Coronary artery (tissue), 2 donors: ENCODE measurements around the gene PARD6A.
"Not testable (repeated sequence)": the region's sequence is repeated elsewhere in the genome, so short reads cannot be mapped to it uniquely, and the experiment has no call there.

ENCODE experiments used
- DNase-seq: peaks from one replicate; pipeline ENCODE4 v3.0.0-alpha.2; 2017; ENCODE audit warnings: low spot score
- H3K27ac ChIP-seq, 2 donors: fragments of 200-600 bp; sonication (generic); one replicate each; pipeline ENCODE4 v1.5.1; 2016 to 2019
- H3K4me3 ChIP-seq: fragments of 200-600 bp; sonication (generic); 2 replicates; pipeline ENCODE4 v1.5.1; 2016; ENCODE audit warnings: mild to moderate bottlenecking, moderate library complexity
- CTCF ChIP-seq: fragments of 200-600 bp; sonication (generic); IDR thresholded peaks from one replicate; pipeline ENCODE4 v1.5.1; 2019; ENCODE audit warnings: antibody characterized with exemption

Gene PARD6A

GRCh38 chr16:67679935-67680897 is 19.5 kb downstream of the PARD6A start:
- no peak overlapping the region for H3K27ac ChIP-seq
- no peak overlapping the region for H3K4me3 ChIP-seq
- TF ChIP-seq CTCF, result no peak
- DNase-seq, result no peak

GRCh38 chr16:67683767-67684166 is 23.0 kb downstream of the PARD6A start:
- no peak for DNase-seq
- TF ChIP-seq CTCF, result no peak
- Histone ChIP-seq H3K27ac (no peak overlapping the region), H3K4me3 (no peak overlapping the region)

GRCh38 chr16:67685388-67686112 is 24.8 kb downstream of the PARD6A start:
- peak overlapping the region in 1 of 2 donors; percentile 64 for H3K27ac ChIP-seq
- no peak for DNase-seq
- TF ChIP-seq CTCF, result no peak
- H3K4me3 ChIP-seq, result no peak overlapping the region

- H3K4me3 ChIP-seq, H3K27ac ChIP-seq, DNase-seq: not testable (repeated sequence)
Observed at GRCh38 chr16:67693517-67694285, 32.9 kb downstream of the PARD6A start.

- no peak for TF ChIP-seq CTCF
- no peak overlapping the region for H3K4me3 ChIP-seq
Observed at GRCh38 chr16:67694611-67695010, 33.9 kb downstream of the PARD6A start.

GRCh38 chr16:67697422-67698185 is 36.8 kb downstream of the PARD6A start:
- H3K4me3 ChIP-seq, result no peak overlapping the region
- no peak for DNase-seq
- no peak for TF ChIP-seq CTCF
- H3K27ac ChIP-seq, result no peak overlapping the region

More at GRCh38 chr16:67694611-67695010, 33.9 kb downstream of the PARD6A start:
- H3K27ac ChIP-seq, result no peak overlapping the region
- DNase-seq, result no peak
